Effector memory CD8-positive, alpha-beta T cell (primary cell): Measurements from ENCODE around the gene PRSS22.
A peak's percentile ranks its signal among the peaks of the same experiment; 100 is the strongest.

ENCODE experiments used
- ATAC-seq: fragments of 150-1000 bp; cut with Tn5 transposase; replicated peaks from 2 replicates; pipeline ENCODE4 v1.10.0; 2021; ENCODE audit warnings: mild to moderate bottlenecking, moderate library complexity
- DNase-seq, 3 experiments: peaks; one replicate each; pipeline ENCODE4 v3.0.0; 2021
- H3K27ac Mint-ChIP-seq, 2 donors: one replicate each; pipeline ENCODE4 v1.8.0; 2022; ENCODE audit warnings: mild to moderate bottlenecking in 2 of 2, mixed read lengths in 2 of 2, moderate library complexity in 2 of 2
- H3K27me3 Mint-ChIP-seq, 2 donors: one replicate each; pipeline ENCODE4 v1.8.0; 2022; ENCODE audit warnings: mixed read lengths in 2 of 2
- H3K36me3 Mint-ChIP-seq: one replicate; pipeline ENCODE4 v1.8.0; 2022; ENCODE audit warnings: mild to moderate bottlenecking, moderate library complexity, mixed read lengths; ENCODE audit not compliant: insufficient read depth
- H3K4me1 Mint-ChIP-seq, 2 donors: one replicate each; pipeline ENCODE4 v1.8.0; 2022; ENCODE audit warnings: low read depth in 2 of 2, mixed read lengths in 2 of 2
- H3K4me3 Mint-ChIP-seq, 2 donors: one replicate each; pipeline ENCODE4 v1.8.0; 2022; ENCODE audit warnings: mild to moderate bottlenecking in 2 of 2, mixed read lengths in 2 of 2, moderate library complexity in 2 of 2
- H3K9me3 Mint-ChIP-seq, 2 donors: one replicate each; pipeline ENCODE4 v1.8.0; 2022; ENCODE audit warnings: mixed read lengths in 2 of 2

PRSS22 gene

DNA sequence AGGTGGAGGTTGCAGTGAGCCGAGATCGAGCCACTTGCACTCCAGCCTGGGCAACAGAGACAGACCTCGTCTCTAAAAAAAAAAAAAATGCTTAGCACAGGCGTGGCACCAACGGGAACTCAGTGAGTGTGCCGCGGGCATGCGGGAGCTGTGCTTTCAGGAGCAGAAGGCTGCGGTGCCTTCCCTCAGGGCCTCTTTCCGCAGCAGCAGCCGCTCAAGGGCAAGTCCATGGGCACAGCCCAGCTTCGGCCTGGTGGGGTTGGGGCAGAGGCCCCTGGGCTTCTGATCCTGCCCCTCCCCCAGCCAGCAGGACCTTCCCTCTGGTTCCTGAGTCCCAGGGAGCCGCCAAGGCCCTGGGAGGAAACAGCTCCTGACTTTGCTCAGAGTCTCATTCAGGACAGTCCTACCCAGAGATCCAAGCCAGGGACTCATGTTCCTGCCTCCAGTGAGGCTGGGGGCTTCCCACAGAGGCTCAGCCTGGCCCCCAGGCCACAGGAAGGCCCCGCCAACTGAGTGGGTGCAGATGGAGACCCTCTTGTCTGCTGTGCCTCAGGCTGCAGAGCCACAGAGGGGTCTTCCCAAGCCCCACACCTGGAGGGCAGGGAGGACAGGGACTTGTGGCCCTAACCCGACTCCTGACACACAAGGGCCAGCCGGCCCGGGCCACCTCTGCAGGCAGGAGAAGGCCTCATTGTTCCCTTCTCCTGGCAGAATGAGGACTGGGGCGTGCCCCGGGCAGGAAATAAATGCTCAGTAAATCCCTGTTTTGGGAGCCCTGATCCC lies 31.2 kb downstream of the PRSS22 start:
- ATAC-seq, result no peak

DNA sequence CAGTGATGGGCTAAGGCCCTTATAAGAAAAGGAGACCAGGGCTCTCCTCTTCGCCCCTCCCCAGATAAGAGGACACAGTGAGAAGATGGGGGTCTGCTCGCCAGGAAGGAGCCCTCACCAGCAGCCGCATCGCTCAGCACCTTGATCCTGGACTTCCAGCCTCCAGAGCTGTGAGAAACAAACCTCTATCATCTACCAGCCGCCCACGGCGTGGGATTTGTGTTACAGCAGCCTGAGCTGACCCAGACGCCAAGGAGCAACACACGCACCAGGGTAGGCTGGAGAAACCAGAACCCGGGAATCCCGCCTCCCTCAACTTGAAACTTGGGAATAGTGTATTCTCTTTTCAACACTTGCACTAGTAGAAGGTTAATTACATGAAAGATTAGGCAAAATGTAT lies 32.1 kb downstream of the PRSS22 start:
- Mint-ChIP-seq H3K4me1 (peaks cover 0 to 1% of the 10 kb centered on the region in 2 donors), H3K27me3 (peaks cover 12 to 50% of the 10 kb centered on the region in 2 donors), H3K36me3 (peaks cover 4% of the 10 kb centered on the region), H3K9me3 (no peaks in the 10 kb centered on the region), H3K4me3 (no peak overlapping the region), H3K27ac (no peak overlapping the region)
- ATAC-seq (no peak), DNase-seq (no peak)

More for the DNA sequence above, 31.2 kb downstream of the PRSS22 start:
- Mint-ChIP-seq H3K9me3 (no peaks in the 10 kb centered on the region), H3K27me3 (peaks cover 16 to 50% of the 10 kb centered on the region in 2 donors), H3K4me3 (no peak overlapping the region), H3K27ac (no peak overlapping the region), H3K36me3 (peaks cover 4% of the 10 kb centered on the region), H3K4me1 (peaks cover 0 to 1% of the 10 kb centered on the region in 2 donors)
- DNase-seq, result no peak

DNA sequence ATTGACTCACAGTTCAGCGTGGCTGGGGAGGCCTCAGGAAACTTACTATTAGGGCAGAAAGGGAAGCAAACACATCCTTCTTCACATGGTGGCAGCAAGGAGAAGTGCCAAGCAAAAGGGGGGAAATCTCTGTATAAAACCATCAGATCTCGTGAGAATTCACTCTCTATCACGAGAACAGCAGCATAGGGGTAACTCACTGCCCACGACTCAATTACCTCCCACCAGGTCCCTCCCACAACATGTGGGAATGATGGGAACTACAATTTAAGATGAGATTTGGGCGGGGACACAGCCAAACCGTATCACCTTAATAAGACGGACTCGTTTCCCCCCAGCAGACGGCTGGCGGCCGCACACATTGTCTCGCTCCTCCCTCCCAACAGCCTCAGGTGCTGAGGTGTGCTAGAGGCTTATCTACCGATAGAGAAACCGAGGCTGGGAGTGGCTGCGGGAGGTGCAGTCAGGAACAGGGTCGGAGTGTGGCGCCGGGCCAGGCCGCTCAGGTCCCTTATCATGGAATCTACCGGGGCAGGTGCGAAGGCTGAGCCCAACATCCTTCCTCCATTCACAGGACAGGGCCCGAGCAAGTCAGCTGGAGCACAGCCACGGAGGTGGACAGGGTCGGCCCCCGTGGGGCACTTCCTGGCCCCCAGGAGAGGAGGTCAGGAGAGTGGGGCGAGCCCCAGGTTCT lies 32.8 kb downstream of the PRSS22 start:
- H3K9me3 Mint-ChIP-seq, result no peaks in the 10 kb centered on the region
- no peak overlapping the region for H3K4me3 Mint-ChIP-seq
- H3K36me3 Mint-ChIP-seq, result peaks cover 4% of the 10 kb centered on the region
- ATAC-seq, result no peak
- H3K27me3 Mint-ChIP-seq, result peaks cover 9 to 45% of the 10 kb centered on the region in 2 donors
- peaks cover 0 to 1% of the 10 kb centered on the region in 2 donors for H3K4me1 Mint-ChIP-seq
- DNase-seq, result no peak
- no peak overlapping the region for H3K27ac Mint-ChIP-seq

DNA sequence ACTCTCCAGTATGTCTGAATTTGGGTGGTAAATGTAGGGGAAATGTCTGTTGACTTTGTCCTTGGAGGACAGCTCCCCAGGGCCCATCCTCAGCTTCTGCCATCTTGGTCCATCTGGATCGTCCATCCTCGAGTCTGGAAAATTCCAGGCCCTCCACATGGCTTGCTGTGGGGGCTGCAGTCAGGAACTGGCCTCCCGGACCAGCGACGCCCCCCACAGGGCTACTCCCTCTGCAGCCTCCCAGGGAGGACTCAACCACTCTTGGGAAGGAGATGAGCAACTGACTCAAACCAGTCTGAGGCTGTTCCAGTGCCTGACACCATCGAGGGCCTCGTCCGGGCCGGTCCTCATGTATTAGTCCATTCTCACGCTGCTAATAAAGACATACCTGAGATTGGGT lies 33.3 kb downstream of the PRSS22 start:
- Mint-ChIP-seq H3K27ac (no peak overlapping the region), H3K36me3 (peaks cover 4% of the 10 kb centered on the region), H3K4me1 (peaks cover 0 to 1% of the 10 kb centered on the region in 2 donors), H3K4me3 (no peak overlapping the region), H3K27me3 (peaks cover 9 to 46% of the 10 kb centered on the region in 2 donors), H3K9me3 (no peaks in the 10 kb centered on the region)
- ATAC-seq, result no peak
- no peak for DNase-seq

DNA sequence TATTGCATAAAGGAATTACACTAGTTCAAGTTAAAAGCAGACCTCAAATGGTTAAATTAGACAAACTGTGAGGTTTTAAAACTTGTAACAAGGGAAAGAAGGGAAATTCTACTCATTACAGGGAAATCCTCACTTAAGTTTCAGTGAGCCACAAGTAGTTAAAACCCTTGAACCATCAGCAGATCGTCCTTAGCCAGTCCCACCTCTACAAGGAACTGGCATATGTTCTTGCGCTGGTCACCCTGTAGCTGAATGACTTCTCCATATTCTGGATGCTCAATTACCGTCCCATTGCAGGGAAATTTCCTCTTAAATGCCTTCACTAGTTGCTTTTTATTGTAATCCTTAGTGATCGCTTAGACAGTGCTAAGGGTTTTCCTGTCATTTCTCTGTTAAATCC lies 35.5 kb downstream of the PRSS22 start:
- DNase-seq (no peak), ATAC-seq (no peak)
- H3K4me1 Mint-ChIP-seq, result peaks cover 0 to under 1% of the 10 kb centered on the region in 2 donors
- peaks cover under 1% of the 10 kb centered on the region for H3K36me3 Mint-ChIP-seq
- no peak overlapping the region for H3K4me3 Mint-ChIP-seq
- H3K9me3 Mint-ChIP-seq, result no peaks in the 10 kb centered on the region
- H3K27me3 Mint-ChIP-seq, result peaks cover 5 to 43% of the 10 kb centered on the region in 2 donors
- no peak overlapping the region for H3K27ac Mint-ChIP-seq

DNA sequence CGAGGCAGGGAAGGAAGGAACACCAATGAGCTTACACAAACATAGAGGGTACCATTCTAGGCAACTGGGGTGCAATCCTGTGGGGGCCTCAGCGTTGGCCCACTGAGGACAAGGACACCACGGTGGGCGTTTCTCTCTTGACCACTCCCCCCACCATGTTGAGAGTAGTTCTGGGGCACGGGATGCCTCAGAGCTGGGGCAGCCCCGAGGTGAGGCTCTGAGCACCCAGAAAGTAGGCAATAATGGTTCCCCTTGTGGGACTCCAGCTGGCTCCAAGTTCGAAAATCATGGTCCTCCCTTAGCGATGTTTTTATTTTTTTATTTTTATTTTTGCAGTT lies 35.8 kb downstream of the PRSS22 start:
- Mint-ChIP-seq H3K36me3 (no peaks in the 10 kb centered on the region), H3K27ac (peak overlapping the region in 1 of 2 donors; percentile 41), H3K27me3 (peaks cover 5 to 43% of the 10 kb centered on the region in 2 donors), H3K9me3 (no peaks in the 10 kb centered on the region), H3K4me3 (no peak overlapping the region), H3K4me1 (peaks cover 0 to 1% of the 10 kb centered on the region in 2 donors)
- ATAC-seq (no peak), DNase-seq (no peak)

DNA sequence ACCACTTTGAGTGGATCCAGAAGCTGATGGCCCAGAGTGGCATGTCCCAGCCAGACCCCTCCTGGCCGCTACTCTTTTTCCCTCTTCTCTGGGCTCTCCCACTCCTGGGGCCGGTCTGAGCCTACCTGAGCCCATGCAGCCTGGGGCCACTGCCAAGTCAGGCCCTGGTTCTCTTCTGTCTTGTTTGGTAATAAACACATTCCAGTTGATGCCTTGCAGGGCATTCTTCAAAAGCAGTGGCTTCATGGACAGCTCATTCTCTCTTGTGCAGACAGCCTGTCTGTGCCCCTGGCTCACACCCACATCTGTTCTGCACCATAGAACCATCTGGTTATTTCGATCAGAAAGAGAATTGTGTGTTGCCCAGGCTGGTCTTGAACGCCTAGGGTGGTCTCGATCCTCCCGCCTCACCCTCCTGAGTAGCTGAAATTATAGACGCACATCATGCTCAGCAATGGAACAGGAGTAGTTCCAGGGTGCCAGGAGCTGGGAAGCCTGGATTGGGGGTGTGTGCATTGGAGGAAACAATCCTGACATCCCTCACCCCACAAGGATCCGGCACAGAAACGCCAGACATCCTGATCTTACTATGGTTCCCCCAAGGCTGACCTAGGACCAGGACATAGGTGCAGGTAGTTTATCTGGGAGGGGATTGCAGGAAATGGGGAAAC lies 36.3 kb downstream of the PRSS22 start:
- peak overlapping the region; percentile 41 to 57 for H3K27ac Mint-ChIP-seq
- peaks cover 0 to 1% of the 10 kb centered on the region in 2 donors for H3K4me1 Mint-ChIP-seq
- H3K36me3 Mint-ChIP-seq, result no peaks in the 10 kb centered on the region
- peaks cover 5 to 43% of the 10 kb centered on the region in 2 donors for H3K27me3 Mint-ChIP-seq
- DNase-seq (no peak), ATAC-seq (no peak)
- H3K9me3 Mint-ChIP-seq, result no peaks in the 10 kb centered on the region
- H3K4me3 Mint-ChIP-seq, result no peak overlapping the region

DNA sequence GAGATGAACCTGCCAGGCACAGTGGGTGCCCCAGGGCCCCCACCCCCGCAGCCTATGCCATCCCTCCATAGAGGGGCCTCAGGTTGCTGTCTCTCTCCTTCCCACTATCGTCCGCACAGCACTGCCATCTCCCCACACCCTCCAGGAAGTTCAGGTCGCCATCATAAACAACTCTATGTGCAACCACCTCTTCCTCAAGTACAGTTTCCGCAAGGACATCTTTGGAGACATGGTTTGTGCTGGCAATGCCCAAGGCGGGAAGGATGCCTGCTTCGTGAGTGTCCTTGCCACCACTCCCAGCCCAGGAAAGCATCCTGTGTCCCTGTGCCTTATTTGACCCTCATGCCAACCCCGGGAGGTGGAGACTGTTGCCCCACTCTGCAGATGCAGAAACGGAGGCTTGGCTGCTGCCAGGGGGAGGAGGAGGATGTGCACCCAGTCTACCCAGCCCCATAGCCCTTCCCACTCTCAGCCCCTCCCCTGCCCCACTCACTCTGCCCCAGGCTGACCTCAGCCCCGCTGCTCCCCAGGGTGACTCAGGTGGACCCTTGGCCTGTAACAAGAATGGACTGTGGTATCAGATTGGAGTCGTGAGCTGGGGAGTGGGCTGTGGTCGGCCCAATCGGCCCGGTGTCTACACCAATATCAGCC lies 37.0 kb downstream of the PRSS22 start:
- H3K27me3 Mint-ChIP-seq, result peaks cover 5 to 40% of the 10 kb centered on the region in 2 donors
- H3K4me3 Mint-ChIP-seq, result no peak overlapping the region
- no peaks in the 10 kb centered on the region for H3K9me3 Mint-ChIP-seq
- peak overlapping the region in 1 of 2 donors; percentile 57 for H3K27ac Mint-ChIP-seq
- ATAC-seq, result no peak
- H3K36me3 Mint-ChIP-seq, result no peaks in the 10 kb centered on the region
- DNase-seq, result no peak
- peaks cover 0 to 1% of the 10 kb centered on the region in 2 donors for H3K4me1 Mint-ChIP-seq

DNA sequence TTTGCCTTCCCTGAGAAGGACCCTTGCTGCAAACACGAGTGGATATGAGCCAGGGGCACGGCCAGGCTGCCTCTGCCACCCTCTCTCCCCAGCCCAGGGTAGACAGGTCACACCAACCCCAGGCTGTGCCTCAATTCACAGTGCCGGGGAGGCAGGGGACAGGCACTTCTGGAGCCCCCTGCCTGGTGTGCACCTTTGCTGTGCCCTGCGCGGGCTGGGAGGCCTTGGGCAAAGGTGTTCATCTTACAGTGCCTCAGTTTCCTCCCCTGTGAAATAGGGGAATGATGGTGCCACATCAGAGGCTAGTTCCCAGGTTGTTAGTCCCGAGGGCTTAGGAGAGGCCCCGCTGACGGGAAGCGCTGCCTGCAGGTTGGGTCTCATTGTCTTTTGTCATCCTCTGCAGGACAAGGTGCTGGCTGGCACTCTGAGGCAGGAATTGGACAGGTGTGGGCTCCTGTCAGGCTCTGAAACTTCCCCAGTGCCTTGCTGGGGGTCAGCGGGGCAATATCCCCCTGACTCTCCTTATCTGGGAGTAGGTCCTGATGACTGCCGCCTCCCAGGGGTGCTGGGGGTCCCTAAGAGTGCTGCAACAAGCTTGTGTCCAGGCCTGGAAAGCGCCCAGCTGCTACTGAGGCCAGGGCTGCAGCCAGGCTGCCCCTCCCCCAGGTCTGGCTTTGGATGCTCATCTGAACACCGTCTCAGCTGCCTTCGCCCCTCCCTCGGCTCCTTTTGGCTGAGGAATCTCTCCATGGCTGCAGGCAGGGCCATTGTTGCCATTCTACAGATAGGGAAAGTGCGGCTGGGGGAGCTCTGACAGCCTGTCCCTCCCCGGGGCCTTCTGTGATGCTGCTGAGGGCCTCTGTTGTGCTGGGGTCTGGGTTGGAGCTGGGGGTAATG lies 37.8 kb downstream of the PRSS22 start:
- Mint-ChIP-seq H3K27ac (no peak overlapping the region), H3K4me3 (no peak overlapping the region), H3K36me3 (no peaks in the 10 kb centered on the region), H3K9me3 (no peaks in the 10 kb centered on the region), H3K27me3 (peaks cover 5 to 32% of the 10 kb centered on the region in 2 donors), H3K4me1 (peaks cover 0 to 1% of the 10 kb centered on the region in 2 donors)
- ATAC-seq, result no peak
- DNase-seq, result no peak

DNA sequence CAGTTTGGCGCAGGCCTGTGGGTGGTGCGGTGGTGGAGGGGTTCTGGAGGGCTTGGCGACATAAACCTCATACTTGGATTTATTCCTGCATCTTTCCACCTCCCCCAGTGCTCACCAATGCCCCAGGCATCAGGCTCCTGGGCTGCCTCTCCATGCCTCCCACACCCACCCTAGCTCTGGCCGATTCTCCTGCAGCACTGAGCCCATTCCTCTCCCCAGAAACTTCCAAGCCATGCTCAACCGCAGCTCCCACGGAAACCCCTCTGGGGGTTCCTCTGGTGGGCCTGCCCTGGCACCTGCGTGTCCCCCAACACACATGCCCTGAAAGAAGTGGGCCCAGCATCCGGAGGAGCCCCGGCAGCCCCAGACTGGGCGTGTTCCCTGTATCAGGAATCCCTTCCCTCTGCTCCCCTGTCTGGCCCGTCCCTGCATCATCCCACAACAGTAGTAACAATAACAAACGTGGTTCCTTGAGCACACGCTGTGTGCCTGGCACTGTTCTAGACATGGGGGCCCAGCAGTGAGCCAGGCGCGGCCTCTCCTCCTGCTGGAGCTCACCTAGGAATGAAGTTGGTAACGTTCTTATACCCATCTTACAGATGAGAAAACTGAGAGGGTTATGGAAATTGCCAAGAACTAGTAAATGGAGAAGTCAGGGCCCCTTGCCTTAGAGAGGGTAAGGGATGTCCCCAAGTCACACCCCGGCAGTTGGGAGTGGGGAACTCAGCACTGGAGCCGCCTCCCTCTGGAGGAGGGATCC lies 38.6 kb downstream of the PRSS22 start:
- no peak for ATAC-seq
- no peak overlapping the region for H3K27ac Mint-ChIP-seq
- H3K27me3 Mint-ChIP-seq, result peaks cover 0 to 31% of the 10 kb centered on the region in 2 donors
- peaks cover 0 to 1% of the 10 kb centered on the region in 2 donors for H3K4me1 Mint-ChIP-seq
- H3K4me3 Mint-ChIP-seq, result no peak overlapping the region
- no peak for DNase-seq
- H3K9me3 Mint-ChIP-seq, result no peaks in the 10 kb centered on the region
- H3K36me3 Mint-ChIP-seq, result no peaks in the 10 kb centered on the region

DNA sequence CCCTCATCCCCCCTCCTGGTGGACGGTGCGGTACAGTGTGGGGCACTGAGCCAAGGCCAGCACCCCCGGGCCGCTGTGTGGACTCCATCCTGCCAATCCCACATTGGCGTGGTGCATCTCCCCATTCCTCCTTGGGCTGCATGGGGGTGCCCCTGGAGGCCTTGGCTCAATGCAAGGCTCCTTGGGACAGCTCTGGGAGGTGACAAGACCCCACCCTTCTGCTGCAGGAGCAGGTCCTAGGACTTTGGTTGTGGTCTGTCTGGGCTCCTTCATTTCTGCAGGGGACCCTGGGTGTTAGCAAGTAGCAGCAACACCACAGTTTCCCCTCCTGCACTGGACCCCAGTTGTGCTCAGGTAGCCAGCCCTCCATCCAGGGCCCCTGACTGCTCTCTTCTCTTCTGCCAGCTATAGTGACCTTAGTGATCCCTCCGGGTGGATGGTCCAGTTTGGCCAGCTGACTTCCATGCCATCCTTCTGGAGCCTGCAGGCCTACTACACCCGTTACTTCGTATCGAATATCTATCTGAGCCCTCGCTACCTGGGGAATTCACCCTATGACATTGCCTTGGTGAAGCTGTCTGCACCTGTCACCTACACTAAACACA lies 39.6 kb downstream of the PRSS22 start:
- DNase-seq, result no peak

More for the DNA sequence above, 39.6 kb downstream of the PRSS22 start:
- Mint-ChIP-seq H3K36me3 (no peaks in the 10 kb centered on the region), H3K27ac (no peak overlapping the region), H3K9me3 (no peaks in the 10 kb centered on the region), H3K4me1 (peaks cover 0 to 1% of the 10 kb centered on the region in 2 donors), H3K27me3 (peaks cover 0 to 34% of the 10 kb centered on the region in 2 donors), H3K4me3 (peak overlapping the region; percentile 12 to 18)
- ATAC-seq, result no peak
